GM23338 (cell line): ENCODE data around the gene DCAF4L1.

Experiments
- CREB1 ChIP-seq: fragments of 250-450 bp; sonication (Bioruptor Pico); IDR thresholded peaks from 2 replicates; pipeline ENCODE4 v1.5.0; 2020; ENCODE audit warnings: low read depth, mild to moderate bottlenecking, moderate library complexity
- EZH2 ChIP-seq: fragments of 200-600 bp; sonication (generic); IDR thresholded peaks from one replicate; pipeline ENCODE4 v1.8.0; 2017; ENCODE audit warnings: antibody characterized with exemption, mild to moderate bottlenecking, low read depth; ENCODE audit not compliant: unreplicated experiment
- EZH2phosphoT487 ChIP-seq: fragments of 200-600 bp; sonication (generic); IDR thresholded peaks from one replicate; pipeline ENCODE4 v1.8.1; 2018; ENCODE audit warnings: antibody characterized with exemption; ENCODE audit not compliant: unreplicated experiment
- NANOG ChIP-seq: IDR thresholded peaks from 2 replicates; pipeline ENCODE4 v1.6.1; 2016; ENCODE audit warnings: antibody characterized with exemption, borderline replicate concordance
- POLR2AphosphoS5 ChIP-seq: IDR thresholded peaks from 2 replicates; pipeline ENCODE4 v1.6.1; 2016; ENCODE audit warnings: antibody characterized with exemption, low read depth
- REST ChIP-seq: IDR thresholded peaks from one replicate; pipeline ENCODE4 v1.6.1; 2018; ENCODE audit warnings: antibody characterized with exemption; ENCODE audit not compliant: unreplicated experiment
- TF ChIP-seq, protein P1 (sequence below), 2 experiments: fragments of 200-600 bp in 1 of 2; sonication (generic) in 1 of 2; conservative IDR thresholded peaks; 2 replicates each; pipeline versions ENCODE4 v1.5.1 to v1.6.1; 2016 to 2017; ENCODE audit warnings: antibody characterized with exemption in 2 of 2, low read depth in 2 of 2, mild to moderate bottlenecking in 2 of 2, moderate library complexity in 1 of 2

DNA sequence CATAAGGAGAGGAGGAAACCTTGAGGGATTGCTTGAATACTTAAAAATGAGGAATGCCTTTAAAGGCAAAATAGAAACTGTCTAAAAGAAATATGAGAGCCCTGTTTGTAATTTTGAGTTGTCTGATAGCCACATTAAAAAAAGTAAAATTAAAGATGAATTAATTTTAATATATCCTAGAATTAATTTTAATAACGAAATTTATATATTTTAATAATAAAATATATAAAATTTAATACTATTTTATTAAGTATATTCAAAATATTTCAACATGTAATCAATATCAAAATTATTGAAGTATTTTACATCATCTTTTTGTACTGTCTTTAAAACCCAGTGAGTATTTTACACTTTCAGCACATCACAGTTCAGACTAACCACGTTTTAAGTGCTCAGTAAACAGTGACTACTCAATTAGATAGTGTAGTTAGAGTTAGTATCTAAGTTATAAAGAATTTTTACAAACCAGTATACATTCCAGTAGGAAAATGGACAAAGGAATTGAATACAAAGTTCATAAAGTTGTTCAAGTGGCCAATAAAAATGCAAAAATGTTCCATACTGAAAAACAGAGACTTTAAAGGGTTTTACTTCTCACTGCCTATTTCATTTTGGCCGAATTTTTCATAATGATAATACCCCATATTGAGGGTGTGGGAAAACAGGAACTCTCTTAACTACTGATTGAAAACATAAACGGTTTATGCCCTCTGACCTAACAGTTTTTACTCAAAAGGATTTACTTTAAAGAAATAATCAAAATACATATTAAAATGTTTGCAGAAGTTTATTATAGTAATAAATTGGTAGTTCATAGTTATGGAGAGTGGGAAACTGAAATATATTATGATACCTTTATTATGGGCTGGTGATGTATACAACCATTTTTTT, 11.7 kb downstream of the DCAF4L1 start:
- TF ChIP-seq EZH2phosphoT487: no peak
- TF ChIP-seq, protein P1, sequence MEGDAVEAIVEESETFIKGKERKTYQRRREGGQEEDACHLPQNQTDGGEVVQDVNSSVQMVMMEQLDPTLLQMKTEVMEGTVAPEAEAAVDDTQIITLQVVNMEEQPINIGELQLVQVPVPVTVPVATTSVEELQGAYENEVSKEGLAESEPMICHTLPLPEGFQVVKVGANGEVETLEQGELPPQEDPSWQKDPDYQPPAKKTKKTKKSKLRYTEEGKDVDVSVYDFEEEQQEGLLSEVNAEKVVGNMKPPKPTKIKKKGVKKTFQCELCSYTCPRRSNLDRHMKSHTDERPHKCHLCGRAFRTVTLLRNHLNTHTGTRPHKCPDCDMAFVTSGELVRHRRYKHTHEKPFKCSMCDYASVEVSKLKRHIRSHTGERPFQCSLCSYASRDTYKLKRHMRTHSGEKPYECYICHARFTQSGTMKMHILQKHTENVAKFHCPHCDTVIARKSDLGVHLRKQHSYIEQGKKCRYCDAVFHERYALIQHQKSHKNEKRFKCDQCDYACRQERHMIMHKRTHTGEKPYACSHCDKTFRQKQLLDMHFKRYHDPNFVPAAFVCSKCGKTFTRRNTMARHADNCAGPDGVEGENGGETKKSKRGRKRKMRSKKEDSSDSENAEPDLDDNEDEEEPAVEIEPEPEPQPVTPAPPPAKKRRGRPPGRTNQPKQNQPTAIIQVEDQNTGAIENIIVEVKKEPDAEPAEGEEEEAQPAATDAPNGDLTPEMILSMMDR (conservative IDR thresholded peaks at IDR 0.05; ENCODE audit: low read depth in 2 of 2): no peak
- no peak for TF ChIP-seq REST
- no peak for TF ChIP-seq EZH2
- no peak for TF ChIP-seq POLR2AphosphoS5
- no peak for TF ChIP-seq CREB1 (CRISPR knock-in tag)
- TF ChIP-seq NANOG: no peak
